ENCODE measurements around the gene TWF2. TPM values are rescaled to one million over a fixed set of nuclear protein-coding genes. Genes with fewer than 3 reads are reported as not detected.

Gene TWF2
- total and polyA plus RNA-seq, 2 of the 4 experiments (the other 2 are of a cell fraction): 111 to 145 TPM

DNA sequence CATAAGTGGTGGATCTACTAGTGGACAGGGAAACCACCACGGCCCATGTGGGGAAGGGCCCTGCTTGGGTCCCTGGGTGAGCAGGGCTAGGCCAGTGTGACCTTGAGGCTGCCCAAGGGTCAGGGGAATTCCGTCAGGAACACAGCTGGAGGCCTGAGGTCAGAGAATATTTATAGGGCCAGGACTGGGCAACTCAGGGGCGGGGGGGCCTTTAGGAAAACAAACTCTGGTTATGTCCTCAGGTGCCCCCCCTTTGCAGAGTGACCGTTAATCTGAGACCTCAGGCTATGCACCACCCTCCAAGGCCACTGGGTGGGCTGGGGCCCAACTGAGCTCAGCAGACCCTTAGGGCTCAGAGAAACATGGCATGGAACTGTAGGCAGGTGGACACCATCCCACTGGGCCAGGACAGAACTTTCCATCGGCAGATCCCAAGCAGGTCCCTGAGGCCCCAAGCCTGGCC, 2.5 kb downstream of the TWF2 start:
- peaks cover 28% of the 10 kb centered on the region for H3K9me1 ChIP-seq (ENCODE audit: insufficient read depth, low read length)
- intact Hi-C loops (cut with micrococcal nuclease) (loop anchor here (5.0 kb wide), 1 partner anchor 41 kb away; the partner anchor contains the start of gene WDR82), dilution Hi-C loops (cut with HindIII; ENCODE audit: low sequenced_read_pairs, unreplicated experiment) (no loop called here), in situ Hi-C loops (cut with MboI; ENCODE audit: low sequenced_read_pairs) (no loop called here)
- 77% methylated on average over 5 of the region's 5 CpGs; no CpG with 5 or more reads in 1 of the 2 experiments for WGBS, 2 experiments (ENCODE audit: extremely low coverage in 2 of 2, insufficient read length in 1 of 2)
- peaks cover 29% of the 10 kb centered on the region; the same call in 1 of the 2 replicates for H3K36me3 ChIP-seq (ENCODE audit: control insufficient read depth, insufficient read depth, low read length)
- H3K9ac ChIP-seq (ENCODE audit: low read depth, low read length): no peak overlapping the region
- peak overlapping the region; percentile 100 for H2AK5ac ChIP-seq (ENCODE audit: low read depth, low read length)
- H3K4ac ChIP-seq (ENCODE audit: low read depth, low read length): peak overlapping the region; percentile 100
- H2BK120ac ChIP-seq (ENCODE audit: low read depth, low read length): 0 out of 2 replicates have a peak overlapping the region, but pooled peaks have one; percentile 81
- ChIA-PET CTCF (interaction anchor here (1.0 to 2.0 kb wide), 2 partner anchors 11 to 16 kb away, joined by 4 to 8 read pairs; partner anchors contain the start of gene TLR9), POLR2A (ENCODE audit: unreplicated experiment) (interaction anchor here (1.1 kb wide), 1 partner anchor 16 kb away, joined by 4 read pairs; no protein-coding TSS in a partner anchor)
- peak overlapping the region; percentile 16; the same call in 1 of the 2 replicates for H4K91ac ChIP-seq (ENCODE audit: insufficient read depth, low read depth, low read length)
- H3K4me2 ChIP-seq (ENCODE audit: low read depth, low read length): no peak overlapping the region; the same call in 1 of the 2 replicates
- no peak overlapping the region for H2BK5ac ChIP-seq (ENCODE audit: low read depth, low read length, poor library complexity, severe bottlenecking)
- H4K5ac ChIP-seq (ENCODE audit: low read depth, low read length): no peak overlapping the region
- no TSS peak for BruUV-seq (replicated peaks)
- ATAC-seq (ENCODE audit: low read depth) (no peak), DNase-seq (no peak)
- H3K9me3 ChIP-seq (ENCODE audit: control insufficient read depth, insufficient read depth, low read length): no peaks in the 10 kb centered on the region
- H3K18ac ChIP-seq (ENCODE audit: low read depth, low read length): no peak overlapping the region
- peaks cover 25% of the 10 kb centered on the region for H3K4me1 ChIP-seq (ENCODE audit: control insufficient read depth, insufficient read depth, low read length)
- peaks cover 18 to 82% of the 10 kb centered on the region in 2 experiments for H3K79me1 ChIP-seq (ENCODE audit: low read depth in 1 of 2, low read length in 2 of 2)
- H2BK20ac ChIP-seq (ENCODE audit: low read depth, low read length): no peak overlapping the region
- no peak overlapping the region for H3K4me3 ChIP-seq (ENCODE audit: insufficient read depth, low read depth, low read length)
- peaks cover 45% of the 10 kb centered on the region for H4K20me1 ChIP-seq (ENCODE audit: insufficient read depth, low read length)
- no peaks in the 10 kb centered on the region for H3K27me3 ChIP-seq (ENCODE audit: control insufficient read depth, insufficient read depth, low read length)
- no peak overlapping the region for H2AFZ ChIP-seq (replicated peaks; ENCODE audit: low read length, poor library complexity)
- peak overlapping the region; percentile 100 for H2AK9ac ChIP-seq (replicated peaks; ENCODE audit: low read depth, low read length, poor library complexity)
- peak overlapping the region; percentile 20; the same call in 1 of the 2 replicates for H3K27ac ChIP-seq (ENCODE audit: insufficient read depth, low read length)
- no peak overlapping the region for H3K56ac ChIP-seq (ENCODE audit: extremely low read depth, insufficient read depth, low read length)
- peak overlapping the region; percentile 91; the same call in 1 of the 2 replicates for H3K14ac ChIP-seq (replicated peaks; ENCODE audit: low read depth, low read length)
- TF ChIP-seq BHLHE40 (IDR thresholded peaks at IDR 0.05; ENCODE audit: low read depth, low read length) (no peak), NFE2L2 (IDR thresholded peaks at IDR 0.05; ENCODE audit: low read depth, low read length) (no peak), RFX5 (IDR thresholded peaks at IDR 0.05; ENCODE audit: low read depth, low read length) (no peak), MAFK (IDR thresholded peaks at IDR 0.05; ENCODE audit: low read depth, low read length) (no peak), RCOR1 (IDR thresholded peaks at IDR 0.05; ENCODE audit: insufficient replicate concordance, low read length) (no peak), MXI1 (IDR thresholded peaks at IDR 0.05; ENCODE audit: borderline replicate concordance, low read depth, low read length) (no peak)
- no peak overlapping the region for H4K8ac ChIP-seq (ENCODE audit: low read depth in 2 of 2, low read length in 2 of 2)
- no peak overlapping the region for H2BK15ac ChIP-seq (ENCODE audit: low read depth, low read length)
- H3K23ac ChIP-seq (ENCODE audit: low read depth, low read length): peak overlapping the region; percentile 31; the same call in 1 of the 2 replicates
